Neural cell (in vitro differentiated cells): ENCODE data around the gene MS4A18. TPM values are rescaled to one million over a fixed set of nuclear protein-coding genes. Genes with fewer than 3 reads are reported as not detected.
"Not testable (repeated sequence)": the region's sequence is repeated elsewhere in the genome, so short reads cannot be mapped to it uniquely, and the experiment has no call there.

Experiments used
- H2AFZ ChIP-seq: fragments of 200-600, 300-800 bp; sonication (generic), shearing (Covaris generic); 2 replicates; pipeline ENCODE4 v1.6.0; 2014; ENCODE audit warnings: low read depth, mild to moderate bottlenecking, antibody characterized with exemption, low read length, moderate library complexity
- H3F3A ChIP-seq: fragments of 200-600 bp; shearing (Covaris generic); 2 replicates; pipeline ENCODE4 v1.6.1; 2016; ENCODE audit warnings: mild to moderate bottlenecking, moderate library complexity, mixed read lengths, antibody characterized with exemption, low read length; ENCODE audit not compliant: insufficient read depth, poor library complexity, severe bottlenecking
- H3K27ac ChIP-seq: fragments of 200-600, 300-800 bp; sonication (generic), shearing (Covaris generic); 2 replicates; pipeline ENCODE4 v1.5.1; 2014; ENCODE audit warnings: mild to moderate bottlenecking, low read length, moderate library complexity
- H3K27me3 ChIP-seq: fragments of 300-800, 200-600 bp; sonication (generic), shearing (Covaris generic); 2 replicates; pipeline ENCODE4 v1.6.0; 2014; ENCODE audit warnings: mild to moderate bottlenecking, low read depth, low read length, moderate library complexity; ENCODE audit not compliant: insufficient read depth
- H3K36me3 ChIP-seq: fragments of 300-800, 200-600 bp; sonication (generic), shearing (Covaris generic); 2 replicates; pipeline ENCODE4 v1.5.1; 2014; ENCODE audit warnings: mild to moderate bottlenecking, antibody characterized with exemption, low read length, moderate library complexity; ENCODE audit not compliant: insufficient read depth
- H3K4me2 ChIP-seq: fragments of 300-800, 200-600 bp; sonication (generic), shearing (Covaris generic); 2 replicates; pipeline ENCODE4 v1.6.0; 2014; ENCODE audit warnings: mild to moderate bottlenecking, low read length
- H3K4me3 ChIP-seq: fragments of 300-800, 200-600 bp; sonication (generic), shearing (Covaris generic); 2 replicates; pipeline ENCODE4 v1.5.1; 2014; ENCODE audit warnings: mild to moderate bottlenecking, low read length, moderate library complexity
- H3K79me2 ChIP-seq: fragments of 200-600 bp; shearing (Covaris generic); replicated peaks from 2 replicates; pipeline ENCODE4 v1.6.0; 2014; ENCODE audit warnings: mild to moderate bottlenecking, low read length, moderate library complexity; ENCODE audit not compliant: insufficient read depth
- H3K9ac ChIP-seq: fragments of 300-800, 200-600 bp; sonication (generic), shearing (Covaris generic); 2 replicates; pipeline ENCODE4 v1.6.1; 2016; ENCODE audit warnings: mild to moderate bottlenecking, low read length, mixed read lengths
- H3K9me2 ChIP-seq: fragments of 200-600 bp; shearing (Covaris generic); 2 replicates; pipeline ENCODE4 v1.6.1; 2016; ENCODE audit warnings: mild to moderate bottlenecking, low read length, mixed read lengths; ENCODE audit not compliant: insufficient read depth
- H3K9me3 ChIP-seq: fragments of 200-600, 300-800 bp; sonication (generic), shearing (Covaris generic); 2 replicates; pipeline ENCODE4 v1.6.1; 2016; ENCODE audit warnings: mild to moderate bottlenecking, mixed run types, low read length, moderate library complexity, mixed read lengths
- H4K20me1 ChIP-seq: fragments of 200-600 bp; shearing (Covaris generic); 2 replicates; pipeline ENCODE4 v1.6.1; 2016; ENCODE audit warnings: mild to moderate bottlenecking, mixed run types; ENCODE audit not compliant: insufficient read depth
- EP300 ChIP-seq: fragments of 450-650 bp; conservative IDR thresholded peaks from 2 replicates; pipeline ENCODE4 v1.6.1; 2014; ENCODE audit warnings: antibody characterized with exemption, mild to moderate bottlenecking, moderate library complexity; ENCODE audit not compliant: poor library complexity, severe bottlenecking
- EZH2 ChIP-seq: fragments of 200-600, 300-800 bp; shearing (Covaris generic), sonication (generic); IDR thresholded peaks from 2 replicates; pipeline ENCODE4 v1.6.1; 2014; ENCODE audit warnings: antibody characterized with exemption, low read length, borderline replicate concordance, mild to moderate bottlenecking; ENCODE audit not compliant: insufficient read depth, poor library complexity, severe bottlenecking
- POLR2AphosphoS5 ChIP-seq: IDR thresholded peaks from 2 replicates; pipeline ENCODE4 v1.6.1; 2012
- RAD21 ChIP-seq: fragments of 450-650 bp; conservative IDR thresholded peaks from 2 replicates; pipeline ENCODE4 v1.6.1; 2014; ENCODE audit warnings: antibody characterized with exemption, mild to moderate bottlenecking, moderate library complexity
- SMC3 ChIP-seq: fragments of 450-650 bp; conservative IDR thresholded peaks from 2 replicates; pipeline ENCODE4 v1.6.1; 2014; ENCODE audit warnings: antibody characterized with exemption, mild to moderate bottlenecking, moderate library complexity; ENCODE audit not compliant: poor library complexity
- polyA plus RNA-seq: library from polyadenylated mRNA; depleted of rRNA; stranded (reverse); fragments of >200 nt; gene quantifications from 2 replicates; pipeline ENCODE4 v1.2.3, GENCODE V29; 2014
- TF ChIP-seq, protein P1 (sequence below): IDR thresholded peaks from 2 replicates; pipeline ENCODE4 v1.6.1; 2012; ENCODE audit warnings: borderline replicate concordance
- TF ChIP-seq, protein P2 (sequence below): fragments of 450-650 bp; IDR thresholded peaks from 2 replicates; pipeline ENCODE4 v1.5.1; 2014; ENCODE audit warnings: antibody characterized with exemption, mild to moderate bottlenecking, moderate library complexity; ENCODE audit not compliant: poor library complexity, severe bottlenecking

MS4A18 gene
- polyA plus RNA-seq, 1 donor from 2014 or later = not detected

DNA sequence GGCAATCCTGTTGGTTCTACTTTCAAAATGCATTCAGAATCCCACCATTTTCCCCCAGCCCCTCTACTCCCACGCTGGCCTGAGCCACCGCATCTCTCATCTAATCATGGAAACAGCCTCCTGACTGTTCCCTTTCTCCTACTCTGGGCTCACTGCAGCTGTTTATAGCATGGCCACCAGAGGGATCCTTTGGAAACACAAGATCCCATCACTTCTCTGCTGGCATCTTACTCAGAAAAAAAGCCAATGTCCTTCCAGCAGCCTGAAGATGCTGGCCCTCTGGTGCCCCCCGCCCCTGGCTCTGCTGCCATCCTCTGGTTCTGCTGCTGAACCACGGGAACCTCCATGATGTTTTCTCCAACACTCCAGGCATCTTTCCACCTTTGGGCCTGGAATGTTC is 14.0 kb upstream of the MS4A18 start:
- no peaks in the 10 kb centered on the region for H3K9me3 ChIP-seq
- H3K4me3 ChIP-seq = no peak overlapping the region
- no peak overlapping the region for H2AFZ ChIP-seq
- no peak overlapping the region for H3K27ac ChIP-seq
- no peaks in the 10 kb centered on the region for H3K27me3 ChIP-seq
- no peaks in the 10 kb centered on the region for H4K20me1 ChIP-seq
- no peak overlapping the region for H3K4me2 ChIP-seq
- no peaks in the 10 kb centered on the region for H3F3A ChIP-seq
- no peaks in the 10 kb centered on the region for H3K36me3 ChIP-seq
- no peaks in the 10 kb centered on the region for H3K9me2 ChIP-seq
- TF ChIP-seq, protein P1, sequence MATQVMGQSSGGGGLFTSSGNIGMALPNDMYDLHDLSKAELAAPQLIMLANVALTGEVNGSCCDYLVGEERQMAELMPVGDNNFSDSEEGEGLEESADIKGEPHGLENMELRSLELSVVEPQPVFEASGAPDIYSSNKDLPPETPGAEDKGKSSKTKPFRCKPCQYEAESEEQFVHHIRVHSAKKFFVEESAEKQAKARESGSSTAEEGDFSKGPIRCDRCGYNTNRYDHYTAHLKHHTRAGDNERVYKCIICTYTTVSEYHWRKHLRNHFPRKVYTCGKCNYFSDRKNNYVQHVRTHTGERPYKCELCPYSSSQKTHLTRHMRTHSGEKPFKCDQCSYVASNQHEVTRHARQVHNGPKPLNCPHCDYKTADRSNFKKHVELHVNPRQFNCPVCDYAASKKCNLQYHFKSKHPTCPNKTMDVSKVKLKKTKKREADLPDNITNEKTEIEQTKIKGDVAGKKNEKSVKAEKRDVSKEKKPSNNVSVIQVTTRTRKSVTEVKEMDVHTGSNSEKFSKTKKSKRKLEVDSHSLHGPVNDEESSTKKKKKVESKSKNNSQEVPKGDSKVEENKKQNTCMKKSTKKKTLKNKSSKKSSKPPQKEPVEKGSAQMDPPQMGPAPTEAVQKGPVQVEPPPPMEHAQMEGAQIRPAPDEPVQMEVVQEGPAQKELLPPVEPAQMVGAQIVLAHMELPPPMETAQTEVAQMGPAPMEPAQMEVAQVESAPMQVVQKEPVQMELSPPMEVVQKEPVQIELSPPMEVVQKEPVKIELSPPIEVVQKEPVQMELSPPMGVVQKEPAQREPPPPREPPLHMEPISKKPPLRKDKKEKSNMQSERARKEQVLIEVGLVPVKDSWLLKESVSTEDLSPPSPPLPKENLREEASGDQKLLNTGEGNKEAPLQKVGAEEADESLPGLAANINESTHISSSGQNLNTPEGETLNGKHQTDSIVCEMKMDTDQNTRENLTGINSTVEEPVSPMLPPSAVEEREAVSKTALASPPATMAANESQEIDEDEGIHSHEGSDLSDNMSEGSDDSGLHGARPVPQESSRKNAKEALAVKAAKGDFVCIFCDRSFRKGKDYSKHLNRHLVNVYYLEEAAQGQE = no peak
- no peak for TF ChIP-seq EZH2
- no peak for TF ChIP-seq EP300
- TF ChIP-seq POLR2AphosphoS5 = no peak
- TF ChIP-seq RAD21 = no peak
- TF ChIP-seq, protein P2, sequence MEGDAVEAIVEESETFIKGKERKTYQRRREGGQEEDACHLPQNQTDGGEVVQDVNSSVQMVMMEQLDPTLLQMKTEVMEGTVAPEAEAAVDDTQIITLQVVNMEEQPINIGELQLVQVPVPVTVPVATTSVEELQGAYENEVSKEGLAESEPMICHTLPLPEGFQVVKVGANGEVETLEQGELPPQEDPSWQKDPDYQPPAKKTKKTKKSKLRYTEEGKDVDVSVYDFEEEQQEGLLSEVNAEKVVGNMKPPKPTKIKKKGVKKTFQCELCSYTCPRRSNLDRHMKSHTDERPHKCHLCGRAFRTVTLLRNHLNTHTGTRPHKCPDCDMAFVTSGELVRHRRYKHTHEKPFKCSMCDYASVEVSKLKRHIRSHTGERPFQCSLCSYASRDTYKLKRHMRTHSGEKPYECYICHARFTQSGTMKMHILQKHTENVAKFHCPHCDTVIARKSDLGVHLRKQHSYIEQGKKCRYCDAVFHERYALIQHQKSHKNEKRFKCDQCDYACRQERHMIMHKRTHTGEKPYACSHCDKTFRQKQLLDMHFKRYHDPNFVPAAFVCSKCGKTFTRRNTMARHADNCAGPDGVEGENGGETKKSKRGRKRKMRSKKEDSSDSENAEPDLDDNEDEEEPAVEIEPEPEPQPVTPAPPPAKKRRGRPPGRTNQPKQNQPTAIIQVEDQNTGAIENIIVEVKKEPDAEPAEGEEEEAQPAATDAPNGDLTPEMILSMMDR = no peak
- H3K9ac ChIP-seq = no peak overlapping the region
- no peaks in the 10 kb centered on the region for H3K79me2 ChIP-seq

- H3K36me3 ChIP-seq = no peaks in the 10 kb centered on the region
- H3K79me2 ChIP-seq = no peaks in the 10 kb centered on the region
- no peaks in the 10 kb centered on the region for H3K9me3 ChIP-seq
- no peak overlapping the region for H3K27ac ChIP-seq
- H3K27me3 ChIP-seq = no peaks in the 10 kb centered on the region
- no peak for TF ChIP-seq EP300
- no peak for TF ChIP-seq POLR2AphosphoS5
- no peak for TF ChIP-seq SMC3
- TF ChIP-seq RAD21 = no peak
- TF ChIP-seq, protein P2 = no peak
- no peaks in the 10 kb centered on the region for H4K20me1 ChIP-seq
- no peak overlapping the region for H2AFZ ChIP-seq
- H3K4me3 ChIP-seq = no peak overlapping the region
- no peaks in the 10 kb centered on the region for H3K9me2 ChIP-seq
- no peak overlapping the region for H3K4me2 ChIP-seq
- no peaks in the 10 kb centered on the region for H3F3A ChIP-seq
- H3K9ac ChIP-seq = no peak overlapping the region
These were observed 13.2 kb upstream of the MS4A18 start for GRCh38 chr11:60711276-60711675.

GRCh38 chr11:60713423-60713822 is 11.1 kb upstream of the MS4A18 start:
- not testable (repeated sequence) for H3K9me2 ChIP-seq, H3K27ac ChIP-seq, H3F3A ChIP-seq, H3K79me2 ChIP-seq, H4K20me1 ChIP-seq, H3K36me3 ChIP-seq, H3K9me3 ChIP-seq, H2AFZ ChIP-seq, H3K9ac ChIP-seq, H3K27me3 ChIP-seq, H3K4me3 ChIP-seq, H3K4me2 ChIP-seq
